GM18861 (cell line): ENCODE data around the gene PPARG.
A peak's percentile ranks its signal among the peaks of the same experiment; 100 is the strongest.
"Not testable (repeated sequence)": the region's sequence is repeated elsewhere in the genome, so short reads cannot be mapped to it uniquely, and the experiment has no call there.

Source experiments
- ATAC-seq: cut with Tn5 transposase; IDR thresholded peaks from one replicate; pipeline ENCODE4 v1.9.1; 2021; ENCODE audit not compliant: unreplicated experiment

PPARG gene

DNA sequence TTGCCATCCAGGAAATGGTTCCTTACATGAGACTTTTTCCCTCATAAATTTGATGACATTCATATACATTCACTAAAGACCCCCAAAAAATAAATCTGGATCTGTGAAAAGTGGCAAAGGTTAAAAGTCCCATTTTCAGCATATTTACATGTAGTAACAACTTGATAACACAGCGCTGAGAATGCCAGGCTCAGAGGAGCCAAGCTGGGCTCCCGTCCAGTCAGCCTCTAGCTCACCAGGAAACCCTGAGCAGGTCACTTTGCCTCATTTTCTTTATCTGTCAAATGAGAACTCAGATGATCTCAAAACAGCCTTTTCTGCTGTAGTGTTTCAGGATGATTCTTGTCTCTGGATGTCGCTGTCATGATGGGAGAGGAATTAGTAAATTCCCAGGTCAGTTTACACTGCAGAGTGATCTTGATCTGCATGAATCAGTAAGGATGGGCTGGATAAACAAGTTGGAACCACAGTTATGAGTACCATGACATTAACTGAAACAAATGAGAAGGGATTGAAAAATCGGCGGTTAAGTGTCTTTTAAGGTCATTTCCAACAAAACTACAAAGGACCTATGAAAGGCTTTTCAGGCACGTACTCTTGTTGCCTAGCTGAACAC, 82.8 kb downstream of the PPARG start:
- no peak for ATAC-seq

DNA sequence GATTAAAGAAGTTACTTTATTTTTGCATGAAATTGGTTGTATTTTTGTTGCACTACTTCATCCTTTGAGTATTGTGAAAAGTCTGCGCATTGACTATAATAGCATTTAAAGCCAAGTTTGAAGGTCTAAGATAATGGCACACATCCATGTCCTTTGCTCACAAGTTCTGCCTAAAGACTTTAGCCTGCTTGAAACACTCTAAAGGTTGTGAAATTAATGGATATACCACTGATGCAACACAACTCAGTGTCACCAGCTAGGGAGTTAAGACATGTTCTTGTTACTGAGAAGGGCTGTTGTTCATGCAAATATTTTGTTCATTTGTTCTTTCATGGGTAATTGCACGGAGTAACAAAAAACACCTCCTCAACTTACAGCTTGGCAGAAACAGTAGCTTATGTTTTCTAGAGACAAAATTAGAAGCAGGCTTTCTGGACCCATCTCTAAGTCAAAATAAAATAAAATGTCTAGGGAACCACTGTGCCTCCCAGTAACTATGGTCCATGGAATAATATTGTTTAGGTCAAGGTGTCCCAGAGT, 83.9 kb downstream of the PPARG start:
- no peak for ATAC-seq

DNA sequence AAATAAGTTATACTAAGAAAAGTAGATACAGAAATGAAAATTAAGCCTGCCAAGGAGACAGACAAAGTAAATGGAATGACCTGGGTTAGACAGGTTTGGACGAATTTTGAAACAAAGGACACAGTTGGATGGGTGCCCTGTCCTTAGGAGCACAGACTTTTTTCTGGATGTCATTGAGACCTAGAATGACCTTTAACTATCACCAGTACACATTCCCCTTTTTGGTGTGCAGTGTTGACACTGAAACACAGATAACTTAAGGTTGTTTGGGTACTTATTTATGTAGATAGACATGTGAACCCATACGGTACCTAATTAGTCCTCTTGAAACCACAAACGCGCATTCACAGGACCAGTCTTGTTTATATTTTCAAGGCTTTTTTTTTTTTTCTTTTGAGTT, 86.7 kb downstream of the PPARG start:
- ATAC-seq = no peak

DNA sequence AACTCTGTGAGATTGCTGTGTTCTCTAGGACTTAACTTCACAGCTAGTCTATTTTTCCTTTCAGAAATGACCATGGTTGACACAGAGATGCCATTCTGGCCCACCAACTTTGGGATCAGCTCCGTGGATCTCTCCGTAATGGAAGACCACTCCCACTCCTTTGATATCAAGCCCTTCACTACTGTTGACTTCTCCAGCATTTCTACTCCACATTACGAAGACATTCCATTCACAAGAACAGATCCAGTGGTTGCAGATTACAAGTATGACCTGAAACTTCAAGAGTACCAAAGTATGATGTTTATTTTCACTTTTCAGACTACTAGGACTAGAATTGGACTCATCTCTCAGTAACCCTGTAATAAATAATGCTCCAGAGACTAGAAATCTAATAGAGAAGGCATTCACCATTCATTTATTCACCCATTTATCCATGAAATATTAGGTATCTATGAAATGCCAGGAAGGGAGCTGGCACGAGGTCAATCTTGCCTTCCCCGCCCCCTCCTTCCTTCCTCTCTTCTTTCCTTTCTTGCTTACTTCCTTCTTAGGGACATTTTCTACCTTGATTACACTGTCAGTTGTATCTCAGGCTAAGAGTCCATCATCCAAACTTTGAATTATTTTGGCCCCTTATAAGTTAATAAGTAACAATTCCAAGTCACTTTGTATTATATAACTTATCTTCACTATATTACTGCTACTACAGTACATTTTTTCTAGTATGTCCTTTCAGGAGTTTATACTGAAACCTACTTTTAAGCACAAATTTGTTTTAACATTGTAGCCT, 91.0 kb downstream of the PPARG start:
- no peak for ATAC-seq

DNA sequence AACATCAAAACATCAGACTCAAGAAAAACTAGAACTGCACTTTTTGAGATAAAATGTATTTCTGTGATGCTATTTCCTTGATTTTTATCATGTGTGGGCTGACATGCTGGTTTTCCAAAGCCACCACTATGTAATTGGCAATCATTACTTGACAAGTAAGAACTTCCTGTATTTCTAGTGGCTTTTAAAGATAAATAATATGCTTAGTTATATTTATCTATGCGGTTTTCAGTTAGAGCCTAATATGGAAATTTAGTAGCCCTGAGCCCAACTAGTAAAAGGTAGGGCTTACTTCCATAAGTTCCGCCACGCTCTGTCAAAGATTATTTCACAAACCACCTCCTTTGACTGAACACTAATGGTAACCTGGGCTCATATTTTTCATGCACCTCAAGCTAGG, 91.6 kb downstream of the PPARG start:
- ATAC-seq = no peak

DNA sequence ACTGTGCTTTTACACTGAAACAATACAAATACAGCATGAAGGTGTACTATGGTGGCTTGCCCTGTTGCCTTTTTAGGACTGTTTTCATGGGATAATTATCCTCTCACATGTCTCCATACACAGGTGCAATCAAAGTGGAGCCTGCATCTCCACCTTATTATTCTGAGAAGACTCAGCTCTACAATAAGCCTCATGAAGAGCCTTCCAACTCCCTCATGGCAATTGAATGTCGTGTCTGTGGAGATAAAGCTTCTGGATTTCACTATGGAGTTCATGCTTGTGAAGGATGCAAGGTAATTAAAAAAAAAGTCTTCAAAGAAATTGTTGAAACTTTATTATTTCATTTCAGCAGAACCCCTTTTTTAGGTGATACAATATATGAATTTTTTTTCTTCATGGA, 92.3 kb downstream of the PPARG start:
- ATAC-seq = no peak

DNA sequence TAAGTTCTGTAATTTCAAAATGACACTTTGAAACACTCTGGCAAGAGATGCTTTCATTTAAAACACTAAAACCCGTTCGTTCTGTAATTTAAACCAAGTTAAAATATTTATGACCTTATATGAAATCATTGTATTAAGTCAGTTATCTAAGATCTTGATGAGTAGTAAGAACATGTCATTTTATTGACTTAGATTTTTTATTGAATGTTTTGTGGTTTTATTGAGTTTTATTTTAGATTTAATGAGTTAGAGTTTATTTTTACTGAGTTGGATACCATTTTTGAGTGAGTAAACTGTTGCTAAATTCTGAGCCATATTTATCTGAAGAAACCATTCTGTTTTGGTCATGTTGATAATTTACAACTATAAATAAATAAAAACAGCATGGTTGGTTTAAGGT, 94.3 kb downstream of the PPARG start:
- no peak for ATAC-seq

DNA sequence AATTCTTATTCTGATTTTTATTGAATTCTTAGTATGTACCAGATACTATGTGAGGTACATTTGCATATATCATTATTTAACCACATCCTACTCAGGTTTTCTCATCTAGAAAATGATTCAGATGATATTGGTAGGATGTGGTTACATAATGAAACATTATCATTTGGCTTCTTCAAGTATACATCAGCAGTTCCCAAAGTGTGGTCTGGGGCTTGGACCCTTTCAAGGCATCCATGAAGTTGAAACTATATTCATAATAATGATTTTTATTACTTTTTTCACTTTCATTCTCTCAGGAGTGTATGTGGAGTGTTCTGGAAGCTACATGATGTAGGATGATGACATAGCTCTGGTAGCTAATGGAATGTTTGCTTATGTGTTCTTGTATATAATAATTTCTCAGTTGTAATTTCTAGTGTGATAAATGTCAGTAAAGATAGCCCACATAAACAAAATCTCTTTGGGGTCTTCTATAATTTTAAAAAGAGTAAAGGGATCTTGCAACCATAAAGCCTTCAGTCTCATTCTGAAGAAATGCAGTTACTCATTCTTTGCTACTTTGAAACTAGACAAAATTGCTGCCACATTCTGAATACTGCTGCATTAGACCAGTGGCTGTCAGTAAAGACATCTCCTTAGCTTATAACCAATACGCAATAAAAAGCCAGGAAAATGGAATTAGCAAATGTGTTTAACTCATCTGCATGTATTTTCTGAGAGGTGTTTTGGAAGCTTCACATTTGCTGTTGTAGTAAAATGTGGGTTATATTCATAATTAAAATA, 95.8 kb downstream of the PPARG start:
- no peak for ATAC-seq

DNA sequence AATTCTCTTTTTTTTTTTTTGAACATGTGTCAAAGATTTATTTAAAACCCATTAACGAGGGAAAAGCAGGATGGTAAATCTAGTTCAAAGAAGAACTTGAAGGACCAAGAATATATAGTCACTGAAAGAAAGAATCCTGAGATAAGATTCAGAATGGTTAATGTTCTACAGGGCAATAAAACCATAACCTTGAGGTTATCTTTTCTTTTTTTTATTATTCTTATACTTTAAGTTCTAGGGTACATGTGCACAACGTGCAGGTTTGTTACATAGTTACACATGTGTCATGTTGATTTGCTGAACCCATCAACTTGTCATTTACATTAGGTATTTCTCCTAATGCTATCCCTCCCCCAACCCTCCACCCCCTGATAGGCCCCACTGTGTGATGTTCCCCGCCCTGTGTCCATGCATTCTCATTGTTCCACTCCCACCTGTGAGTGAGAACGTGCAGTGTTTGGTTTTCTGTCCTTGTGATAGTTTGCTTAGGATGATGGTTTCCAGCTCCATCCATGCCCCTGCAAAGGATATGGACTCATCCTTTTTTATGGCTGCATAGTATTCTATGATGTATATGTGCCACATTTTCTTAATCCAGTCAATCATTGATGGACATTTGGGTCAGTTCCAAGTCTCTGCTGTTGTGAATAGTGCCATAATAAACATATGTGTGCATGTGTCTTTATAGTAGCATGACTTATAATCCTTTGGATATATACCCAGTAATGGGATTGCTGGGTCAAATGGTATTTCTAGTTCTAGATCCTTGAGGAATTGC, 97.8 kb downstream of the PPARG start:
- not testable (repeated sequence) for ATAC-seq

DNA sequence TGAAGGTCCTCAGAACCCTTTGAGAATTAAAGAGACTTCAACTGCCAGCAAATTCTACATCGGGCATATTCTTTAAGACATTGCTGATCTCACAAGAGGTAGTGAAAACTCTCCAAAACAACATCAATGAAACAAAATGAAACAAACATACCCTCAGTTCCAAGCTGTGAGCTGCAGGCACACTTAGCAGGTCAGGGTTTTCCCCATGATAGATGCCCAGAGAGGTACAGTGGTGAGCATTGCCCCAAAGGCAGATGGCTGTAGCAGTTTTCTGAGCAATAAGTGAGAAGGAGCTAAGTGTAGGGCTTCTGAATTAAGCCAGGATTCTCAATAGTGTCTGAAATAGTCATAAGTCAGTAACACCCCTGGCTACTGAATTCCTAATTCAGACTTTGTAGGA, 99.3 kb downstream of the PPARG start:
- no peak for ATAC-seq

DNA sequence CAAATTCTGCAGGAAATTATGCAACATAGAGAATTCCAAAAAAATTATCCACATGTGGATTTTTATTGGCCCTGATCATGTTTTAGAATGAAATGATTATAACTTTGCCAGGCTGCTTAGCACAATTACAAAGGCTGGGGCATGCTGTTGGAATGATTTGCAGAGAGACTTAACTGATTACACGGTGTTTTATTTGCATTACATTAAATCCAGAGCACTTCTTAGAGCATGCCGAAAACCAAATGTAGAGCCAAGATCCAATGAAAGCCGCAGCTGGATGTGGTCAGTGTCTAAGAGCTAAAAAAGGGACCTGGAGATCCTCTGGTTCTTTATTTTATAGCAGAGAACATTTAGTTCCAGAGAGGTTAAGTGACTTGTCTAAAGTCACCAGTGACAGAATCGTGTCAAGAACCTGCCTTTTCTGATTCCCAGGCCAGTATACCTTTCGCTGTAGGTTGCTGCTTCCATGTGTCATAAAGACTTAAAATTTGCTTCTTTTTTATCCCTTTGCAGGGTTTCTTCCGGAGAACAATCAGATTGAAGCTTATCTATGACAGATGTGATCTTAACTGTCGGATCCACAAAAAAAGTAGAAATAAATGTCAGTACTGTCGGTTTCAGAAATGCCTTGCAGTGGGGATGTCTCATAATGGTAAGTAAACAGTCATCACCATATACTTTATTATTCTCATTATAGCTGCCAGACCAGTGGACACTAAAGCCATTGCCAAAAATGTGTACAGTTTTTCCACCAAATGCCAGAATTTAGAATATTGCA, 103.4 kb downstream of the PPARG start:
- ATAC-seq = no peak

DNA sequence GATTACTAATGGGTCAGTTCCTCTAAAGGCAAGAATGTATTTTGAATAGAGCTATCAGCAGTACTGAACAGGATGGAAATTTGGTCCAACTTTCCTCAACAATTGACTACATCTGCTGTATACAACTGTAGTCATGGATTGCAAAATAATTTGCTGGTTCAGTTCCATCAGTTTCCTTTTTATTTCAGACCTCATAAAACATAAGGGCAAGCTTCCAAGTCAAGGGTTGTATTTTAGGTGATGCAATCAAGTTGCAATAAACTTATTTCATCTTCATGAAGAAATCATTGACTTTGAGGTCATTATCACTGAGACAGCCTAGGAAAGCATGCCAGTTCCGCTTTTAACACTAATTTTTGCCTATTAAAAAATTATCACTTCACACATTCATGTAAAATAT, 105.0 kb downstream of the PPARG start:
- ATAC-seq = no peak

DNA sequence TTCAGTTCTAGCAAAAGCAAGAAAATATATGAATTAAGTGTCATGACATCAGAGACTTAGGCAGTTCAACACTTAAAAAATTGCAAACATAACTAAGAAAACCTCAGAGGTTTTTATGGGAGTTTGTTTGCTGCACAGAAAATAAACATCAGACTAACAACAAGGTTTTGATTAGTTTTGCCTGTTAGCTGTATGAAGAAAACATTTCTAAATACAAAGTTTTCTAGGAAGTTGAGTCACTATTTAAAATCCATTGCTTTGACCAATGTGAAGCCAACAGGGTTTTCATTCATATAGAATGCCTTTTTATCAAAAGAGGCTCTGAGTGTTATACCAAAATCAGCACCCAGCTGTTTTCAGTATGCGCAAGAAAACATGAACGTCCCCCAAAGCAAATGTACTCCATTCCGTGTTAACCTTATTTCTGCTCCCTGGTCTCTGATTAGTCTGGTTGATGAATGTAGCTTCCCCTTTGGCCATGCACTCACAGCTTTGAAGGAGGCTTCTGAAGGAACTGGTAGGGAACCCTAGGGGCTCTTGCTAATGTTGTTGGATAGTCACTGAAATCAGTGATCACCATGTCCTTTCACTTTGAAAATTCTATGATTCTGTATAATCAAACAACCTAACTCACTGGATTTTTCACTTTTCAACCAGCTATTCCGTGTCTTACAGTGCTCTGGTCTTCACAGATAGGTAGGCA, 105.8 kb downstream of the PPARG start:
- ATAC-seq = peak; percentile 21

DNA sequence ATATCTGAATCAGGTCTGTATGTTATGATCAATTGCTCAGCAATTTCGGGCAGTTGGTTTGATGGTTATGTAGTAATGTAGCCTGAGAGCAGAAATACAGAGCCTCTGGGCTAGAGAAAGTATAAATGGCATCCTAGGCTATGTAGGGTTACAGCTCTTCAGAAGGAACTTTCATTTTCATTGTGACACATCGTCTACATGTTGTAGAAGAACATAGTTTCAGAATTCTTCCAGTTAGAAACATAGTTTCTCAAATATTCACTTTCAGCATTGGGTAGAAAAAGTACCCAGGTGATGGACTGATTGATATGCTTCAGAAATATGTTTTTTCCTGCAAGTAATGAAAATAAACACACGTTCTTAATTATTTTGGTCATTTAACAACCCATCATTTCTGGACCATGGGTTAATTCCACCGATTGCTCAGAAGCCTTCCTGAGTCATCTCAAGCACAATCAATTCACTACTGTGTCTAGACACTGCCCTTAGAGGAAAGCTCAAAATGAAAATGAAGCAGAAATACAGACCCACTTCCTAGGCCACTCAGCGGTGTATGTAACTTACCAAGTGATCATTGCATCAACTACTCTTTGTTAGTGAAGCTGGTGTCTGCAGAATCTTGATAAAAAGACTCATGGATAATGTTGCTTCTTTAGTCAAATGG, 106.6 kb downstream of the PPARG start:
- ATAC-seq = peak; percentile 92

DNA sequence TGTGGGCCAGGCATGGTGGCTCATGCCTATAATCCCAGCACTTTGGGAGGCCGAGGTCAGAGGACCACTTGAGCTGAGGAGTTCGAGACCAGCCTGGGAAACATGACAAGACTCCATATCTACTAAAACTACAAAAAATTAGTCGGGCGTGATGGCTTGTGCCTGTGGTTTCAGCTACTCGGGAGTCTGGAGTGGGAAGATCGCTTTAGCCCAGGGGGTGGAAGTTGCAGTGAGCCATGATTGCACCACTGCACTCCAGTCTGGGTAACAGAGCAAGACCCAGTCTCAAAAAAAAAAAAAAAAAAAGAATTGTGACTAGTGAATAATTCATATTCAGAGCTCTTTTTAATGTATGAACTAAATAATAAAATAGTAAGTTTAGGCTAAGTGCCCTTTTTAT, 107.6 kb downstream of the PPARG start:
- no peak for ATAC-seq

DNA sequence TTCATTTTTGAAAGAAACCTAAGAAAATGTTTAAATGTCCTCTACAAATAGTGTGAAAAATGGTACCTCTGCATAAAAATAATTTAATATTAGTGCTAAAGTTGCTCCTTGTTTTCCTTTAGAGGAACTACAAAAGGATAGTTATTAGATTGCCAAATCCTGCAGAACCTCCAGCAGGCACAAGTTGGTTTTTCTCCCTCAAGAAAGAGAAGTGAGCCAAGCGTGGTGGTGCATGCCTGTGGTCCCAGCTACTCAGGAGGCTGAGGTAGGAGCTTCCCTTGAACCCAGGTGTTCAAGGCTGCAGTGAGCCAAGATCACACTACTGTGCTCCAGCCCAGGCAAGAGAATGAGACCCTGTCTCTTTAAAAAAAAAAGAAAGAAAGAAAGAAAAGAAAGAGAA, 110.4 kb downstream of the PPARG start:
- ATAC-seq = no peak

DNA sequence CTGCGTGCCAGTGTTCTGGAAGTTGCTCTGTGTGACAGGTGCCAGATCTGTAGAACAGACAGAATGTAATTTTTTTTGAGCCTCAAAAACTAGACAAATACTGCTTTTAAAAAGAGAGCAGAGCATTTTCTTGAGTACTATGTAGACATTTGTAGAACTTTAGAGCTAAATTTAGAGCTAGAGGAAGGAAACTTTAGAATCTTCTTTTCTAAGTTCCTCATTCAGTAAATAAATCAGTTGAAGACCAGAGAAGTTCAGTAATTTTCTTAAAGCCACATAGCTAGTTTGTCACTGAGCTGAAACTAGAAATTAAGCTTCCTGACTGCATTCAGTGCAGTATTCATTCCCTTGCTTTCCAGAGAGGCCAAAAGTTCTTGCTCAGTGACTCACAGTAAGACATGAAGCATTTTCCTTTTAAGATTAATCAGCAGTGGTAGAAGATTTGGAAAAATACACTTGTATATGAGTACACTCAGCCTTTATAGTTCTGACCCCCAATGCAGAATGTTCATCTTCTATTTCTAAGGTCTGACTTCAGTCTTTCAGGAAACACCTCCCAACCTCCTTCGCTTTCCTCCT, 111.8 kb downstream of the PPARG start:
- ATAC-seq = no peak

DNA sequence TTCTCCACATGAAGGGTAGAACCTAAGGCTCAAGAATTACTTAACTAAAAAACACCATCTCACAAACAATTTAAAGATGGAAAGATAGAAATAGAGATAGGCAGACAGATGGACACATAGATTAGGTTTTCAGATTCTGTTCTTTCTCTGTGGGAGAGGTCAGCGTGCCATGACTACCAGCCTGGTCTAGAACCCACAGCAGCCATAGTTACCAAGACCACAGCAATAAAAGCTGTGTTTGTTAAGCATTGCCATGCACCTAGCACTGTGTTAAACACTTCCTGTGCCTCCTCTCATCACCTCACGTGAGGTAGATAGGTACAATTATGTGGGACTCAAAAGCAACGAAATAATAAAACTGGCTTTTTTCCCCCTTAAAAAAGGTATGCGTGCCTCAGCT, 112.3 kb downstream of the PPARG start:
- no peak for ATAC-seq
